ENCODE data around the gene GABRG3. TPM values are rescaled to one million over a fixed set of nuclear protein-coding genes. Genes with fewer than 3 reads are reported as not detected.

GABRG3 gene
- total RNA-seq, 1 donor from 2014 or later, result not detected

DNA sequence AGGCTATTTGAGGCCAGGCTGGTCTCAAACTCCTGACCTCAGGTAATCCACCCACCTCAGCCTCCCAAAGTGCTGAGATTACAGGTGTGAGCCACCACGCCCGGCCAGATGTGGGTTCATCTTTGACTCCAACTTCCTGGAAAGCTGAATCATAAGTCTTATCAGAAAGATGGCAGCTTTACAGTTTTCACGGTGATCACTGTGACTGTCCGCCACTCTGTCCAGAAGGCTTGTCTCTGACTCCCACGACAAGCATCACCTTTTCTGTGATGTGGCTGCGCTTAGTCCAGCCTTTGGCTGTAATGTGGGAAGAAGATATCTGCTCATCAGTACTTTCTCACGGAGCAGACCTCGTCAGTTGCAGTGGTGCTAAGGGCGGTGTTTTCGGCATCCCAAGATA is 527.7 kb downstream of the GABRG3 start:
- intact Hi-C loops (cut with micrococcal nuclease), result no loop called here
- DNase-seq (no peak), ATAC-seq (no peak)

GRCh38 chr15:27499191-27499590 is 528.2 kb downstream of the GABRG3 start:
- intact Hi-C loops (cut with micrococcal nuclease), result no loop called here
- no peak for DNase-seq
- ATAC-seq, result no peak

GRCh38 chr15:27499719-27500118 is 528.7 kb downstream of the GABRG3 start:
- intact Hi-C loops (cut with micrococcal nuclease), result no loop called here
- DNase-seq (no peak), ATAC-seq (no peak)

DNA sequence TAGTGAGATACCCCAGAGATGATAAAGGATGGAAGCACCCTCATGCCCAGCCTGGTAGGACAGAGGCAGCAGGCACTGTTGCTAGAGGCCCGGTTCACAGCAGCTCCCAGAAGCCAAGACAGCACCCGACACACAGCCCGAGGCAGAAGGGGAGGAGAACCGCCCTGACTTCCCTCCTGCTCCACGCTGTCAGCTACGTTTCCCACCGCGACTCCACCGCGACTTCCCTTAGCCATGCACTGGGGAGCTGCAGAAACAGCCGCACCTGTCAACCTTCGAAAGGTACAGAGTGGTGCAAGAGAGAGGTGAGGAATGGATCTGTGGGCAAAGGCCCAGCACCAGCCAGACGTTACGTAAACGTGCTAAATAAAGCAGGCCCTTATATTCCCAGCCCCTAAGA is 529.2 kb downstream of the GABRG3 start:
- no peak for ATAC-seq
- intact Hi-C loops (cut with micrococcal nuclease), result no loop called here
- no peak for DNase-seq

GRCh38 chr15:27506752-27507151 is 535.8 kb downstream of the GABRG3 start:
- intact Hi-C loops (cut with micrococcal nuclease), result no loop called here
- ATAC-seq (no peak), DNase-seq (no peak)

DNA sequence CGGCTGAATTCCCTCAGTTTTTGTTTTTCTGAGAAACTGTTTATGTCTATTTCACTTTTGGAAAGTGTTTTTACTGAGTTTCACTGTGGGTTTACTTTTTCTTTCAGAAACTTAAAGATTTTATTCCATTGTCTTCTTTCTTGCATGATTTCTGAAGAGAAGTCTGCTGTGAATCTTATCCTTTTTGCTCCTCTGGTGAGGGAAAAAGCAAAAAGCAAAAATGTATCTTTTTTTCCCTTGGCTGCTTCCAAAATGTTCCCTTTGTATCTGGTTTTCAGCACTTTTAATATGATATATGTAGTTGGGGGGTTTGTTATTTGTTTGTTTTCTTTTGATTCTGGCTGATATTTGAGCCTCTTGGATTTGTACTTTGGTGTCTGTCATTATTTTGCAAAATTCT is 538.0 kb downstream of the GABRG3 start:
- DNase-seq, result no peak
- intact Hi-C loops (cut with micrococcal nuclease), result no loop called here
- no peak for ATAC-seq

- no peak for ATAC-seq
- no peak for DNase-seq
- intact Hi-C loops (cut with micrococcal nuclease), result no loop called here
Measured at GRCh38 chr15:27512281-27513001, 541.5 kb downstream of the GABRG3 start.

DNA sequence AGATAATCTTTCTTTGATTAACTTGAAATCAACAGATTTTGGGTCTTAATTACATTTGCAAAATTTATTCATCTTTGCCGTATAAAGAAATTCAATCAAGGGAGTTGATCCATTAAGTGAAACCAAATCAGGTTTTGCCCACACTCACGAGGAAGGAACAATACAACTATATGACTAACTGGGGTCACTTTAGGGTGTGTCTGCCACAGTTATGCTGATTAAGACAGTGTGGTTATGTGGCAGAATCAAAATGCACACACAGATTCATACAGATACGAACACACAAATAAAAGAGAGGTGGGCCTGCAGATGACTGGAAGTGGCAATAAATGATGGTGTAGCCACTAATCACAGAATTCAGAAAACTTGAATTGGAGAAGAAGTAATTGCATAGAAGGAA is 543.5 kb downstream of the GABRG3 start:
- intact Hi-C loops (cut with micrococcal nuclease), result no loop called here
- ATAC-seq, result no peak

GRCh38 chr15:27527490-27528067 is 556.6 kb downstream of the GABRG3 start:
- ATAC-seq, result no peak
- intact Hi-C loops (cut with micrococcal nuclease), result no loop called here

More for the DNA sequence above, 543.5 kb downstream of the GABRG3 start:
- DNase-seq, result no peak

GRCh38 chr15:27529399-27529798 is 558.4 kb downstream of the GABRG3 start:
- no peak for ATAC-seq
- DNase-seq, result no peak
- intact Hi-C loops (cut with micrococcal nuclease), result no loop called here

More at GRCh38 chr15:27527490-27528067, 556.6 kb downstream of the GABRG3 start:
- no peak for DNase-seq

DNA sequence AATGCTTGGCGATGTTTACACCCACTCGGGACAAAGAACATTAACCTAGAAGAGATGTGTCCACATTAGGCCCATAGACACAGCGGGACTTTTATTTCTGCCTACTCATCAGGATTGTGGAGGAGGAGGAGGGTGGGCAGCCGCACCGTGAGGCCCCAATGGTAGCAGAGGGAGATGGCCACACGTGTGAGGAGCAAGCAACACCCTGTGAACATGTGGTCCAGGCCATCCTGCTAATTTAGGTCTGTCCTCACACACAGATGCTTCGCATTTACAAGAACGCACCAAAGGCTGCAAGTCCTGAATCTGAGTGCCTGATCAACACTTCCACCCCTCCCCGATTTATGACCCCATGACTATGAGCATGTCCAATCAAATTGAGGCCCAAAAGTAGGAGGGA is 560.0 kb downstream of the GABRG3 start:
- no peak for ATAC-seq
- DNase-seq, result no peak
- intact Hi-C loops (cut with micrococcal nuclease), result no loop called here

DNA sequence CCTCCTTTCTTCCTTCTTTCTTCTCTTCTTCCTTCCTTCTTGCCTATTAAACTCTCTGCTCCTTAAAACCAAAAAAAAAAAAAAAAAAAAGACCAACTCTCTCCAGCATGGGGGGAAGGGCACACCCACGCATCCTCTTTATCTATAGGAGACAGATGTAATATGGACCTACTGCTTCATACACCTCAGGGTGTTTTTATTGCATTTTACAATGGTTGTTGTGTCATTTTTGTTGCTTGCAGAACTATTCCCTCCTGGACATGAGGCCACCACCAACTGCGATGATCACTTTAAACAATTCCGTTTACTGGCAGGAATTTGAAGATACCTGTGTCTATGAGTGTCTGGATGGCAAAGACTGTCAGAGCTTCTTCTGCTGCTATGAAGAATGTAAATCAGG is 561.4 kb downstream of the GABRG3 start:
- ATAC-seq (no peak), DNase-seq (no peak)
- intact Hi-C loops (cut with micrococcal nuclease), result no loop called here

DNA sequence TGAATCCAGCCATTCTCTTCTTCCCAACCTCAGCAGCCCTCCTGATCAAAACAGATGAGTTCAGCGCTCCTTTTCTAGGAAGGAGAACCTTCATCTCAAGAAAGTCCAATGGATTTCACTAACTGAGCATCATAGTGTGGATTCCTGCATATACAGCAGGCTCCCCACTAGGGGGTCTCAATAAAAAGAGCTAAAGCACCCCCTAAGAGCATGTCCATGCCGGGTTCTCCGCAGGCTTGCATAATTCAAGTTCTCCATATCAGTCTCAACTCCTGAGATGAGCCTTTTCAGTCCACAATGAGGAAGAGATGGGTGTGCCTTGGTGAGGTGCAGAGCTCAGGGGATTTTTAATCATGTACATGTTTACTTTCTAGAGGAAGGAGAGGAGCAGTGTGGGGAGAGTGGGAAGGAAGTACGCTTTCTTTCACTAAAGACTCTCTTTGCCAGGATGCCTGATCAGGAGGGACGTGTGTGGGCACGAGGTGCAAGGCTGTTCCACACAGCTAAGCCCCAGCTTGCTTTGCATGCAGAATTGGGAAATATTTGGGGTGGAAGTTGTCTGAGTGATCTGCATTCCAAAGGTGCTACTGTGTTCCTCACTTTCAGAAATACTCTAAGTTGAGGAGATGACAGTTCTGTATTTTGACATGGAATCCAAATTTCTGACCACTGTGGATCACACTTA is 564.6 kb downstream of the GABRG3 start:
- no peak for DNase-seq
- no peak for ATAC-seq
- intact Hi-C loops (cut with micrococcal nuclease), result no loop called here

DNA sequence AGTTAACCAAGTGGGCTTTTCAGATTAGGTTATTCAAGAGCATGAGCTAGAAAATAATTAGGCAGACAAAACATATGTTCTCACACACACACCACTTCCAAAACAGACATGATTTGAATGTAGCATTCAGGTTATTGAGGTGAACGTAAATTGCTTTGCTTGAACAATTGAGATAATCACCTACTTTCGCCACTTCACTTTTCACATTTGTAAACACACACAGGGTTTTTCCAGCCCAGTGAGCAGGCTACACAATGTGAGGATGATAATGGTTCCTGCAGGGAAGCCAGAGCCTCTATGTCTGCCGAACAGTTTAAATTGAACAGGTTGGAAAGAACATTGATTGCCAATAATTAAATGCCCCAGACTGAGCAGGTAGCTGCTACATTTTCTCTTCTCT is 567.3 kb downstream of the GABRG3 start:
- DNase-seq (no peak), ATAC-seq (no peak)
- intact Hi-C loops (cut with micrococcal nuclease), result no loop called here

- no peak for DNase-seq
- intact Hi-C loops (cut with micrococcal nuclease), result loop anchor here (10.0 kb wide), 1 partner anchor 63 kb away; no protein-coding TSS in a partner anchor
- ATAC-seq, result no peak
Measured at GRCh38 chr15:27541581-27541980, 570.6 kb downstream of the GABRG3 start.

DNA sequence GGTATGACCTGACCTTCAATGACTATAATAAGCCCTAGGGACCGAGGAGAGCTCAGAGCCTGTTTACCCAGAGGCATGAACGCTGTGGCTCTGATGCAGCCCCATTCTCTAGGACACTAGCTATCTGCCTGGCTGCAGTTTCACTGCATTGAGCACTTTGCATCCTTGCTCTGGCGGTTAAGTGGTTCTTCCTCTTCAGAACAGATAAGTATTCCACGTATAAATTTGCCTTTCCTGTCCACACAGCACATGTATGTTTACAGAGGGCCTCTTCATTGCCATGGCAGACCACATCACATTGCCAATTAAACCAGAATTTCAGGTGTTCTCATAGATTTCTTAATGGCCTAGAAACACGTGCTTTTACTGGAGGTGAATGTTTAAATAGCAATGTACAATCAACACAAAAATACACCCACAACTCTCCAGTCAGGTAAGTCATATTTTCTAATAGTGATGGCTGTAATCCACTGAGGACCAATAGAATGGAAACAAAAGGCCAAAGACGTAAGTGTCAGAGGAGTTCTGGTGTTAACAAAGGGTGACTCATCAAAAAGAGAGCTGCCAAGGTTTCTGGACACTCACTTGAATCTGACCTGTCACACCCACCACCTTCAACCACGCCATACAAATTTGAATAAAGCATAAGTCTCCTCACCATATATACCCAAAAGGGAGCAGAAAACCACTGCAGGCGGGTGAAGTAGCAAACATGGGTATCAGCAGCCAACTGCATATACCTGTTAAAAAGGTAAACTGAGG is 574.7 kb downstream of the GABRG3 start:
- intact Hi-C loops (cut with micrococcal nuclease), result loop anchor here (10.0 kb wide), 1 partner anchor 59 kb away; no protein-coding TSS in a partner anchor
- DNase-seq (no peak), ATAC-seq (no peak)

GRCh38 chr15:27549746-27550145 is 578.8 kb downstream of the GABRG3 start:
- no peak for DNase-seq

DNA sequence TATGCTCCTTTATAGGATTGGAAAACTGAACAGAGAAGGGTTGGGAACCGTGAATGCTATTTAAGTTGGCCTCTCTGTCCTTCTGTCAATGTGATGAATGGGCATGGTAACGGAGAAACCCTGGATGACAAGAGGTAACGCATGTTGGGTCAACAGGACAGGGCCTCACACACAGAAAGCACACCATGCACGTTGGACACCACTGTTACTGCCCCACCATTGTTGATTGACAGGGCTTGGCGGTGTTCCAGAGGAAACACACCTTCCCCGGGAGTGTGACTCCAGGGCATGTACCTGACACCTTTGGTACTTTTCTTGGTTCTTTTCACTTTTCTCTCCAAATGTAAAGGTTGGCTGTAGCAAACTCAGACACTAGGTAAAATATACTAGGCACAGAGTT is 579.7 kb downstream of the GABRG3 start:
- ATAC-seq (no peak), DNase-seq (no peak)
- intact Hi-C loops (cut with micrococcal nuclease), result no loop called here

More at GRCh38 chr15:27549746-27550145, 578.8 kb downstream of the GABRG3 start:
- intact Hi-C loops (cut with micrococcal nuclease), result loop anchor here (10.0 kb wide), 1 partner anchor 55 kb away; no protein-coding TSS in a partner anchor
- no peak for ATAC-seq

GRCh38 chr15:27561816-27562215 is 590.8 kb downstream of the GABRG3 start:
- intact Hi-C loops (cut with micrococcal nuclease), result no loop called here
- DNase-seq, result no peak
- ATAC-seq, result no peak

All from left ventricle myocardium superior (tissue), 1 donor.